ENCODE results near the gene GFRA1. TPM values are rescaled to one million over a fixed set of nuclear protein-coding genes. Genes with fewer than 3 reads are reported as not detected.

GFRA1 gene
- total RNA-seq, 2 donors from 2014 or later: 1.6 to 3.1 TPM

DNA sequence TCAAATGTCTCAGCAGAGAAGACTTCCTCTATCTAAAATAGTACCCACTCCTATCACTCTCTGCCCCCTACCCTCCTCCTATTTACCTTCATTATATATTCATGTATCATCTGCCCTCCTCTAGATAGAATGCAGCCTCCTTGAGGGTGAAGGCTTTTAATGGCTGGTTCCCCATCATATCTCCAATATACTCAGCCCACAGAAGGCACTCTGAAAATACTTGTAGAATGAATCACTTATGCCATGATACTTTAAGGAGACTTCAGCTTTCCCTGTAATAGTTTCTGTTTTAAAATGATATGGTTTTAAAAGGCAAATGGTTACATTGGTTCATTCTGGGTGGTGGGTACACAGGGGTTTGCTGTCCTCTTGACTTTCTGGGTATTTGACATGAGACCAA lies 25.3 kb downstream of the GFRA1 start:
- no peaks in the 10 kb centered on the region for H3K4me1 ChIP-seq (ENCODE audit: control insufficient read depth, insufficient read depth, low read length)
- TF ChIP-seq, protein P1, sequence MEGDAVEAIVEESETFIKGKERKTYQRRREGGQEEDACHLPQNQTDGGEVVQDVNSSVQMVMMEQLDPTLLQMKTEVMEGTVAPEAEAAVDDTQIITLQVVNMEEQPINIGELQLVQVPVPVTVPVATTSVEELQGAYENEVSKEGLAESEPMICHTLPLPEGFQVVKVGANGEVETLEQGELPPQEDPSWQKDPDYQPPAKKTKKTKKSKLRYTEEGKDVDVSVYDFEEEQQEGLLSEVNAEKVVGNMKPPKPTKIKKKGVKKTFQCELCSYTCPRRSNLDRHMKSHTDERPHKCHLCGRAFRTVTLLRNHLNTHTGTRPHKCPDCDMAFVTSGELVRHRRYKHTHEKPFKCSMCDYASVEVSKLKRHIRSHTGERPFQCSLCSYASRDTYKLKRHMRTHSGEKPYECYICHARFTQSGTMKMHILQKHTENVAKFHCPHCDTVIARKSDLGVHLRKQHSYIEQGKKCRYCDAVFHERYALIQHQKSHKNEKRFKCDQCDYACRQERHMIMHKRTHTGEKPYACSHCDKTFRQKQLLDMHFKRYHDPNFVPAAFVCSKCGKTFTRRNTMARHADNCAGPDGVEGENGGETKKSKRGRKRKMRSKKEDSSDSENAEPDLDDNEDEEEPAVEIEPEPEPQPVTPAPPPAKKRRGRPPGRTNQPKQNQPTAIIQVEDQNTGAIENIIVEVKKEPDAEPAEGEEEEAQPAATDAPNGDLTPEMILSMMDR (conservative IDR thresholded peaks at IDR 0.05): no peak
- H3K36me3 ChIP-seq (ENCODE audit: control insufficient read depth, insufficient read depth, low read length): no peaks in the 10 kb centered on the region
- H3K27me3 ChIP-seq (ENCODE audit: control insufficient read depth, insufficient read depth, low read length, poor library complexity, severe bottlenecking): no peaks in the 10 kb centered on the region
- H3K4me3 ChIP-seq (ENCODE audit: low read length): no peak overlapping the region
- H3K9me3 ChIP-seq (ENCODE audit: control insufficient read depth, low read length): no peaks in the 10 kb centered on the region
- Mint-ChIP-seq H3K4me3 (no peak overlapping the region), H3K36me3 (ENCODE audit: low read depth) (no peaks in the 10 kb centered on the region), H3K9me3 (no peaks in the 10 kb centered on the region), H3K27me3 (ENCODE audit: insufficient read depth) (no peaks in the 10 kb centered on the region), H3K4me1 (no peaks in the 10 kb centered on the region), H3K27ac (no peak overlapping the region)
- H3K27ac ChIP-seq (ENCODE audit: low read depth, low read length): no peak overlapping the region
- DNase-seq: no peak
- H3K9ac ChIP-seq (ENCODE audit: extremely low read depth, low read length, poor library complexity, severe bottlenecking): no peak overlapping the region

DNA sequence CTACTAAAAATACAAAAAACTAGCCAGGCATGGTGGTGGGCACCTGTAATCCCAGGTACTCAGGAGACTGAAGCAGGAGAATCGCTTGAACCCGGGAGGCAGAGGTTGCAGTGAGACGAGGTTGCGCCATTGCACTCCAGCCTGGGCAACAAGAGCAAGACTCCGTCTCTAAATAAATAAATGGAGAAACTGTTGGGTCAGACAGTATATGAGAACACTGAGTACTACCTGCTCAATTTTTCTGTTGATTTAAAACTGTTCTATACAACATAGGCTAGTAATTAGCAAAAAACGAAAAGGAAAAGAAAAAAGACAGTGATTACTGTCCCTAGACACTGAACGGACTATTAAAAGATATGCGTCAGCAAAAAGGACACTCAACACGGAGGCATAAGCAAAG lies 26.7 kb downstream of the GFRA1 start:
- Histone ChIP-seq H3K27me3 (ENCODE audit: control insufficient read depth, insufficient read depth, low read length, poor library complexity, severe bottlenecking) (no peaks in the 10 kb centered on the region), H3K9me3 (ENCODE audit: control insufficient read depth, low read length) (no peaks in the 10 kb centered on the region), H3K4me3 (ENCODE audit: low read length) (no peak overlapping the region), H3K9ac (ENCODE audit: extremely low read depth, low read length, poor library complexity, severe bottlenecking) (no peak overlapping the region), H3K27ac (ENCODE audit: low read depth, low read length) (no peak overlapping the region), H3K4me1 (ENCODE audit: control insufficient read depth, insufficient read depth, low read length) (no peaks in the 10 kb centered on the region), H3K36me3 (ENCODE audit: control insufficient read depth, insufficient read depth, low read length) (no peaks in the 10 kb centered on the region)
- Mint-ChIP-seq H3K27me3 (ENCODE audit: insufficient read depth) (no peaks in the 10 kb centered on the region), H3K9me3 (no peaks in the 10 kb centered on the region), H3K27ac (no peak overlapping the region), H3K4me3 (no peak overlapping the region), H3K4me1 (no peaks in the 10 kb centered on the region), H3K36me3 (ENCODE audit: low read depth) (no peaks in the 10 kb centered on the region)
- TF ChIP-seq, protein P1 (conservative IDR thresholded peaks at IDR 0.05): no peak
- WGBS, 2 experiments (ENCODE audit: insufficient coverage in 1 of 2, insufficient read length in 1 of 2): 80 to 89% methylated on average over 7 to 8 of the region's 9 CpGs
- no peak for DNase-seq

DNA sequence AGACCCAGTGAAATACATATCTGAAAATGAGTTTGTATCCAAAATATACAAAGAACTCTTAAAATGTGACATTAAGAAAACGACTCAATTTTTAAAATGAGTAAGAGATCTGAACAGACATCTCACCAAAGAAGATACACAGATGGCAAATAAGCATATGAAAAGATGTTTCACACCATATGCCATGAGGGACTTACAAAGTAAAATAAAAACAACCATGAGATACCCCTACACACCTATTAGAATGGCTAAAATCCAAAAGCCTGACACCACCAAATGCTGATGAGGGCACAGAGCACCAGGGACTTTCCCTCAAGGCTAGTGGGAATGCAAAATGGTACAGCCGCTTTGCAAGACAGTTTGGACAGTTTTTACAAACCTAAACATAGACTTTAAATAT lies 27.9 kb downstream of the GFRA1 start:
- Histone ChIP-seq H3K4me3 (ENCODE audit: low read length) (no peak overlapping the region), H3K9me3 (ENCODE audit: control insufficient read depth, low read length) (no peaks in the 10 kb centered on the region), H3K27ac (ENCODE audit: low read depth, low read length) (no peak overlapping the region), H3K4me1 (ENCODE audit: control insufficient read depth, insufficient read depth, low read length) (no peaks in the 10 kb centered on the region), H3K9ac (ENCODE audit: extremely low read depth, low read length, poor library complexity, severe bottlenecking) (no peak overlapping the region), H3K36me3 (ENCODE audit: control insufficient read depth, insufficient read depth, low read length) (no peaks in the 10 kb centered on the region), H3K27me3 (ENCODE audit: control insufficient read depth, insufficient read depth, low read length, poor library complexity, severe bottlenecking) (no peaks in the 10 kb centered on the region)
- Mint-ChIP-seq H3K27ac (no peak overlapping the region), H3K36me3 (ENCODE audit: low read depth) (no peaks in the 10 kb centered on the region), H3K9me3 (no peaks in the 10 kb centered on the region), H3K27me3 (ENCODE audit: insufficient read depth) (peaks cover 1% of the 10 kb centered on the region), H3K4me1 (no peaks in the 10 kb centered on the region), H3K4me3 (no peak overlapping the region)
- no peak for DNase-seq
- 88 to 100% methylated on average over 1 of the region's 2 CpGs for WGBS, 2 experiments (ENCODE audit: insufficient coverage in 1 of 2, insufficient read length in 1 of 2)
- TF ChIP-seq, protein P1 (conservative IDR thresholded peaks at IDR 0.05): no peak
